IMR-90 (cell line): ENCODE measurements around the gene CRACR2B. TPM values are rescaled to one million over a fixed set of nuclear protein-coding genes. Genes with fewer than 3 reads are reported as not detected.

Source experiments
- ATAC-seq: fragments of 200-7000 bp; cut with Tn5 transposase; 2 replicates; pipeline ENCODE4 v1.9.1; 2020; ENCODE audit warnings: low read depth, mild to moderate bottlenecking, moderate library complexity
- BruUV-seq: library from RNA; stranded (reverse); fragments of 400-500 nt; replicated peaks from 2 replicates; lab custom pipeline; 2021; lab: Mats Ljungman, UMichigan
- CTCF ChIA-PET: fragments of 300-600 bp; formaldehyde crosslinking; extraction: SDS; loops from one replicate; lab custom pipeline; 2021; ENCODE audit warnings: antibody characterized with exemption; lab: Yijun Ruan, JAX
- POLR2A ChIA-PET: fragments of 300-600 bp; sonication (Branson Sonifier 250); formaldehyde crosslinking; loops from one replicate; lab custom pipeline; 2022; ENCODE audit warnings: antibody characterized with exemption; ENCODE audit not compliant: unreplicated experiment; lab: Charles Lee
- DNase-seq: peaks from one replicate; pipeline ENCODE4 v3.0.0; 2013
- H2AFZ ChIP-seq: replicated peaks from 2 replicates; pipeline ENCODE3; 2013; ENCODE audit warnings: low read length, mild to moderate bottlenecking; ENCODE audit not compliant: poor library complexity
- H2AK5ac ChIP-seq: 2 replicates; pipeline ENCODE4 v1.6.1; 2013; ENCODE audit warnings: low read depth, low read length, inconsistent platforms
- H2AK9ac ChIP-seq: replicated peaks from 2 replicates; pipeline ENCODE3; 2013; ENCODE audit warnings: mild to moderate bottlenecking, low read depth, low read length, moderate library complexity; ENCODE audit not compliant: poor library complexity
- H2BK120ac ChIP-seq: 2 replicates; pipeline ENCODE4 v1.6.1; 2013; ENCODE audit warnings: low read depth, low read length, inconsistent platforms
- H2BK15ac ChIP-seq: 3 replicates; pipeline ENCODE4 v1.6.1; 2013; ENCODE audit warnings: low read depth, low read length, inconsistent platforms
- H2BK20ac ChIP-seq: 2 replicates; pipeline ENCODE4 v1.6.1; 2013; ENCODE audit warnings: low read depth, mild to moderate bottlenecking, inconsistent platforms, low read length, moderate library complexity
- H2BK5ac ChIP-seq: 2 replicates; pipeline ENCODE4 v1.6.1; 2013; ENCODE audit warnings: mild to moderate bottlenecking, low read depth, low read length, inconsistent platforms; ENCODE audit not compliant: poor library complexity, severe bottlenecking
- H3K14ac ChIP-seq: replicated peaks from 2 replicates; pipeline ENCODE4 v1.6.1; 2013; ENCODE audit warnings: low read depth, low read length, inconsistent platforms
- H3K18ac ChIP-seq: 2 replicates; pipeline ENCODE4 v1.6.1; 2013; ENCODE audit warnings: low read depth, low read length, control low read depth
- H3K23ac ChIP-seq: 2 replicates; pipeline ENCODE4 v1.6.1; 2013; ENCODE audit warnings: low read depth, low read length, inconsistent platforms
- H3K27ac ChIP-seq: 2 replicates; pipeline ENCODE4 v1.5.1; 2013; ENCODE audit warnings: mild to moderate bottlenecking, control low read depth, low read length; ENCODE audit not compliant: insufficient read depth
- H3K27me3 ChIP-seq: 2 replicates; pipeline ENCODE4 v1.6.1; 2013; ENCODE audit warnings: low read length; ENCODE audit not compliant: control insufficient read depth, insufficient read depth
- H3K36me3 ChIP-seq: 2 replicates; pipeline ENCODE4 v1.6.1; 2013; ENCODE audit warnings: low read length, mixed read lengths; ENCODE audit not compliant: control insufficient read depth, insufficient read depth
- H3K4ac ChIP-seq: 2 replicates; pipeline ENCODE4 v1.6.1; 2013; ENCODE audit warnings: low read depth, low read length, inconsistent platforms
- H3K4me1 ChIP-seq: 2 replicates; pipeline ENCODE4 v1.6.1; 2013; ENCODE audit warnings: low read length, mixed read lengths; ENCODE audit not compliant: control insufficient read depth, insufficient read depth
- H3K4me2 ChIP-seq: 2 replicates; pipeline ENCODE4 v1.6.1; 2013; ENCODE audit warnings: low read depth, mild to moderate bottlenecking, control low read depth, low read length, moderate library complexity
- H3K4me3 ChIP-seq: 2 replicates; pipeline ENCODE4 v1.5.1; 2013; ENCODE audit warnings: low read depth, mild to moderate bottlenecking, control low read depth, low read length, moderate library complexity; ENCODE audit not compliant: insufficient read depth
- H3K56ac ChIP-seq: 2 replicates; pipeline ENCODE4 v1.6.1; 2013; ENCODE audit warnings: low read length, inconsistent platforms; ENCODE audit not compliant: insufficient read depth; ENCODE audit errors: extremely low read depth
- H3K79me1 ChIP-seq, 2 experiments: 2 replicates each; pipeline ENCODE4 v1.6.1; 2013; ENCODE audit warnings: low read length in 2 of 2, inconsistent platforms in 1 of 2, low read depth in 1 of 2
- H3K9ac ChIP-seq: 2 replicates; pipeline ENCODE4 v1.6.1; 2013; ENCODE audit warnings: low read depth, low read length, control low read depth
- H3K9me1 ChIP-seq: 2 replicates; pipeline ENCODE4 v1.6.1; 2013; ENCODE audit warnings: low read length, inconsistent platforms; ENCODE audit not compliant: insufficient read depth
- H3K9me3 ChIP-seq: 2 replicates; pipeline ENCODE4 v1.6.1; 2013; ENCODE audit warnings: low read length; ENCODE audit not compliant: control insufficient read depth, insufficient read depth
- H4K20me1 ChIP-seq: 2 replicates; pipeline ENCODE4 v1.6.1; 2013; ENCODE audit warnings: low read length, inconsistent platforms; ENCODE audit not compliant: insufficient read depth
- H4K5ac ChIP-seq: 2 replicates; pipeline ENCODE4 v1.6.1; 2013; ENCODE audit warnings: mild to moderate bottlenecking, low read depth, low read length, control low read depth
- H4K8ac ChIP-seq, 2 experiments: 2 replicates each; pipeline ENCODE4 v1.6.1; 2013; ENCODE audit warnings: low read depth in 2 of 2, low read length in 2 of 2, control low read depth in 1 of 2, inconsistent platforms in 1 of 2
- H4K91ac ChIP-seq: 2 replicates; pipeline ENCODE4 v1.6.1; 2013; ENCODE audit warnings: low read depth, low read length, inconsistent platforms; ENCODE audit not compliant: insufficient read depth
- MXI1 ChIP-seq: IDR thresholded peaks from 2 replicates; pipeline ENCODE4 v1.6.1; 2012; ENCODE audit warnings: low read depth, mild to moderate bottlenecking, low read length, moderate library complexity, borderline replicate concordance
- POLR2A ChIP-seq: IDR thresholded peaks from 2 replicates; pipeline ENCODE4 v1.6.1; 2012; ENCODE audit warnings: mild to moderate bottlenecking, low read depth, low read length
- WGBS, 2 experiments: methylation state at CpG; one replicate each; pipeline versions ENCODE4 v1.1.5 to v1.1.7; 2013; ENCODE audit warnings: missing lambda C conversion rate in 2 of 2; ENCODE audit not compliant: insufficient read length in 1 of 2; ENCODE audit errors: extremely low coverage in 2 of 2; 5-methylcytosine and 5-hydroxymethylcytosine counted together
- dilution Hi-C: fragments of 300-500 bp; cut with HindIII; formaldehyde crosslinking; loops from one replicate; pipeline ENCODE4 v1.14.3; 2018; ENCODE audit warnings: low sequenced_read_pairs; ENCODE audit not compliant: unreplicated experiment
- in situ Hi-C: fragments of 300-500 bp; cut with MboI; formaldehyde crosslinking; loops from 3 replicates; pipeline ENCODE4 v1.14.3; 2019; ENCODE audit warnings: low sequenced_read_pairs, inconsistent platforms, mixed read lengths
- intact Hi-C: fragments of 100-400 bp; cut with micrococcal nuclease; formaldehyde crosslinking; loops from 2 replicates; pipeline ENCODE4 v1.10.0; 2022
- polyA plus RNA-seq, 3 experiments: library from polyadenylated mRNA; depleted of rRNA; stranded (reverse); fragments of >200 nt; gene quantifications; 2 replicates each; pipeline ENCODE4 v1.2.3, GENCODE V29; 2012; ENCODE audit warnings: low replicate concordance in 1 of 3
- total RNA-seq: library from RNA; depleted of rRNA; stranded (reverse); fragments of >200 nt; gene quantifications from 2 replicates; pipeline ENCODE4 v1.2.3, GENCODE V29; 2012

CRACR2B gene
- total and polyA plus RNA-seq, 2 of the 4 experiments (the other 2 are of a cell fraction): 0.54 to 2.5 TPM

DNA sequence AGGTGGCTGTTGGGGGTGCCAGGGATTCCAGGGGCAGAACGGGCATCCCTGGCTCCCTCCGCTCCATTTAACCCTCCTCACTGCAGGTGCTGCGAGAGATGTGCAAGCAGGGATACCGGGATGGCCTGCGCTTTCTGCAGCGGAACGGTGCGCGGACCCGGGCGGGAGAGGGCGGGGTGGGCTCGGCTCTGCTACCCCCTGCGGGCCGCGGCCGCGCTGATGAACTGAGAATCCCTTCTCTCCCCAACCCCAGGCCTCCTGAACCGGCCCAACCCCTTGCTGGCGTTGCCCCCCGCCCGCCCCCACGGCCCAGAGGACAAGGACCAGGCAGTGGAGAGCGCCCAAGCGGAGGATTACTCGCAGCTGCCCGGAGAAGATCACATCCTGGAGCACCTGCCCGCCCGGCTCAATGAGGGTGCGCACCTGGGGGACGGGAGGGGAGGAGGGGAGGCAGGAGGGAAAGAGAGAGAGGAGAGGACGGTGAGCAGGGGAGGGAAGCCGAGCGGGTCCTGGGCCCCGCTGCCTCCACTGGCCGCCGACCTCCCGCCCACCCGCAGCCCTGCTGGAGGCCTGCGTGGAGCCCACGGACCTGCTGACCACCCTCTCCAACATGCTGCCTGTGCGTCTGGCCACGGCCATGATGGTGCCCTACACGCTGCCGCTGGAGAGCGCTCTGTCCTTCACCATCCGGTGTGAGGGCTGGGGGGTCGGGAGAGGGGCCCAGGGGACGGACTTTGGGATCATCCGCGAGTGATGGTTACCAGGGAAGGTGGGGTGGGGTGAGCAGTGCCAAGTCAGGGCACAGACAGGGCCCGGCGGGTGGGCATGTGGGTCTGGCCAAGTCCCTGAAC lies 4.1 kb upstream of the CRACR2B start:
- H4K91ac ChIP-seq: no peak overlapping the region
- POLR2A ChIA-PET: no interaction called here
- no peaks in the 10 kb centered on the region for H3K9me3 ChIP-seq

More for the DNA sequence above, 4.1 kb upstream of the CRACR2B start:
- dilution Hi-C loops (no loop called here), intact Hi-C loops (no loop called here), in situ Hi-C loops (no loop called here)
- no peak overlapping the region for H3K23ac ChIP-seq
- no peak for DNase-seq
- no peak overlapping the region for H2BK120ac ChIP-seq
- H3K36me3 ChIP-seq: peaks cover 30% of the 10 kb centered on the region
- no peak overlapping the region for H3K18ac ChIP-seq
- no peak overlapping the region for H3K4ac ChIP-seq
- no peak overlapping the region for H3K27ac ChIP-seq
- H2AFZ ChIP-seq: no peak overlapping the region
- H3K4me3 ChIP-seq: no peak overlapping the region
- H4K20me1 ChIP-seq: peaks cover 37% of the 10 kb centered on the region
- no peak for TF ChIP-seq MXI1
- TF ChIP-seq POLR2A: no peak
- H3K14ac ChIP-seq: no peak overlapping the region
- H3K9ac ChIP-seq: no peak overlapping the region
- peaks cover 19 to 29% of the 10 kb centered on the region in 2 experiments for H3K79me1 ChIP-seq
- H2BK5ac ChIP-seq: no peak overlapping the region
- H3K56ac ChIP-seq: no peak overlapping the region
- H3K4me1 ChIP-seq: peaks cover 19% of the 10 kb centered on the region
- H2AK5ac ChIP-seq: no peak overlapping the region
- H4K8ac ChIP-seq: no peak overlapping the region
- no peak for ATAC-seq
- peaks cover 13% of the 10 kb centered on the region for H3K9me1 ChIP-seq
- H2AK9ac ChIP-seq: no peak overlapping the region
- H3K27me3 ChIP-seq: peaks cover 6% of the 10 kb centered on the region; the same call in 1 of the 2 replicates
- whole genome bisulfite sequencing, 2 experiments: 86% methylated on average over 32 of the region's 53 CpGs; no CpG with 5 or more reads in 1 of the 2 experiments
- no peak overlapping the region for H2BK20ac ChIP-seq
- no peak overlapping the region for H3K4me2 ChIP-seq
- no peak overlapping the region for H4K5ac ChIP-seq
- no TSS peak for BruUV-seq
- H2BK15ac ChIP-seq: no peak overlapping the region
- CTCF ChIA-PET: no interaction called here
